Measurements from ENCODE around the gene SDK2.

DNA sequence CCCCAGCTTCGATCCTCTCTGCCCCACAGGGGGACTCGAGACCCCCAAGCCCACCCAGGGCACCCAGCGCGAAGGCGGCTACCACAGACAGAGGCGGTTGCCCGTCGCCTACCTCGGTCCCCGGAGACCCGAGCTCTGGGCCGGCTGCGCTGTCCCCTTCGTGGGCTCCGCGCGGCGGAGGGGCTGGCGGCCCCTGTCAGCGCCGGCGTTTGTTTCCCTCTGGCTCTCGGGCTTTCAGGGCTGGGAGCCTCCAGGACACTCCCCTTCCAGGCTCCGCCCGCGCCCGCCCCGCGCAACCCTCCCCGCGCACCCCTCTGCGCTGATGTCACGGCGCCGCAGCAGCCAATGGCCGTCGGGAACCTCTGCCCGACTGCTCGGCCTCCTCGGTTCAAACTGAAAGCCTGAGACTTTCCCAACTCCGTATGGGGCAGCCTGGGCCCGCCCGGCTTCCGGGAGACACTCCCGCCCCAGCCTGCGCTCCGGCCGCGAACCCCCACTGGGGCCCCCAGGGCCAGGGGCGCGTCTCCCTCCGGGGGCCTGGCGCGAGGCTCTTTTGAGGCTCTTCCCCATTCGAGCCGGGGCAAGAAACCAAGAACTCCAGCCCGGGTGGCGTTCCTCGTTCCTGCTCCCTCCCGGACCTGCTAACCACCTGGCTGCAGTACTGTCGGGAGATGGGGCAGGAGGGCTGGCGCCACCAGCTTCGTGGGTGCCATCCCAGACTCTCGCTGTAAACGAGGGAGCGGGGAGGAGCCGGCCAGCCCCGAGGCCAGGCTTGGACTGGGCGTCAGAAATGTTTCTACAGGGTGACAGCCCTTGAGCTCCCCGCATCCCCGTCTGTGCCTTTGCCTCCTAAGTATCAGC is 332.2 kb downstream of the SDK2 start, which contains the start of gene CDC42EP4:
- TF ChIP-seq, protein P1, sequence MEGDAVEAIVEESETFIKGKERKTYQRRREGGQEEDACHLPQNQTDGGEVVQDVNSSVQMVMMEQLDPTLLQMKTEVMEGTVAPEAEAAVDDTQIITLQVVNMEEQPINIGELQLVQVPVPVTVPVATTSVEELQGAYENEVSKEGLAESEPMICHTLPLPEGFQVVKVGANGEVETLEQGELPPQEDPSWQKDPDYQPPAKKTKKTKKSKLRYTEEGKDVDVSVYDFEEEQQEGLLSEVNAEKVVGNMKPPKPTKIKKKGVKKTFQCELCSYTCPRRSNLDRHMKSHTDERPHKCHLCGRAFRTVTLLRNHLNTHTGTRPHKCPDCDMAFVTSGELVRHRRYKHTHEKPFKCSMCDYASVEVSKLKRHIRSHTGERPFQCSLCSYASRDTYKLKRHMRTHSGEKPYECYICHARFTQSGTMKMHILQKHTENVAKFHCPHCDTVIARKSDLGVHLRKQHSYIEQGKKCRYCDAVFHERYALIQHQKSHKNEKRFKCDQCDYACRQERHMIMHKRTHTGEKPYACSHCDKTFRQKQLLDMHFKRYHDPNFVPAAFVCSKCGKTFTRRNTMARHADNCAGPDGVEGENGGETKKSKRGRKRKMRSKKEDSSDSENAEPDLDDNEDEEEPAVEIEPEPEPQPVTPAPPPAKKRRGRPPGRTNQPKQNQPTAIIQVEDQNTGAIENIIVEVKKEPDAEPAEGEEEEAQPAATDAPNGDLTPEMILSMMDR (IDR thresholded peaks at IDR 0.05): no peak
- peak; percentile 63 for TF ChIP-seq POLR2A (IDR thresholded peaks at IDR 0.05; ENCODE audit: low read length)
- peak; percentile 40; the same call in 1 of the 2 replicates for TF ChIP-seq GATA3 (IDR thresholded peaks at IDR 0.05; ENCODE audit: borderline replicate concordance)
- peak; percentile 43 to 92; a peak in 3 of 5 replicates for TF ChIP-seq JUN (IDR thresholded peaks at IDR 0.05)
- peak; percentile 57; the same call in 1 of the 2 replicates for TF ChIP-seq TFCP2L1 (CRISPR knock-in tag; IDR thresholded peaks at IDR 0.05)
- TF ChIP-seq, protein P2, sequence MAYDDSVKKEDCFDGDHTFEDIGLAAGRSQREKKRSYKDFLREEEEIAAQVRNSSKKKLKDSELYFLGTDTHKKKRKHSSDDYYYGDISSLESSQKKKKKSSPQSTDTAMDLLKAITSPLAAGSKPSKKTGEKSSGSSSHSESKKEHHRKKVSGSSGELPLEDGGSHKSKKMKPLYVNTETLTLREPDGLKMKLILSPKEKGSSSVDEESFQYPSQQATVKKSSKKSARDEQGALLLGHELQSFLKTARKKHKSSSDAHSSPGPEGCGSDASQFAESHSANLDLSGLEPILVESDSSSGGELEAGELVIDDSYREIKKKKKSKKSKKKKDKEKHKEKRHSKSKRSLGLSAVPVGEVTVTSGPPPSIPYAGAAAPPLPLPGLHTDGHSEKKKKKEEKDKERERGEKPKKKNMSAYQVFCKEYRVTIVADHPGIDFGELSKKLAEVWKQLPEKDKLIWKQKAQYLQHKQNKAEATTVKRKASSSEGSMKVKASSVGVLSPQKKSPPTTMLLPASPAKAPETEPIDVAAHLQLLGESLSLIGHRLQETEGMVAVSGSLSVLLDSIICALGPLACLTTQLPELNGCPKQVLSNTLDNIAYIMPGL (CRISPR knock-in tag; IDR thresholded peaks at IDR 0.05; ENCODE audit: borderline replicate concordance): no peak
- no peak for TF ChIP-seq NR3C1 (IDR thresholded peaks at IDR 0.05)
- no peak for TF ChIP-seq TP53 (CRISPR knock-in tag; IDR thresholded peaks at IDR 0.05)
- TF ChIP-seq, protein P3, sequence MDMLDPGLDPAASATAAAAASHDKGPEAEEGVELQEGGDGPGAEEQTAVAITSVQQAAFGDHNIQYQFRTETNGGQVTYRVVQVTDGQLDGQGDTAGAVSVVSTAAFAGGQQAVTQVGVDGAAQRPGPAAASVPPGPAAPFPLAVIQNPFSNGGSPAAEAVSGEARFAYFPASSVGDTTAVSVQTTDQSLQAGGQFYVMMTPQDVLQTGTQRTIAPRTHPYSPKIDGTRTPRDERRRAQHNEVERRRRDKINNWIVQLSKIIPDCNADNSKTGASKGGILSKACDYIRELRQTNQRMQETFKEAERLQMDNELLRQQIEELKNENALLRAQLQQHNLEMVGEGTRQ (IDR thresholded peaks at IDR 0.05): peak; percentile 47; the same call in 1 of the 2 replicates
- peak in 1 of 2 experiments; percentile 28; a peak in 1 of 5 replicates for TF ChIP-seq EP300 (IDR thresholded peaks at IDR 0.05)
- TF ChIP-seq RFX5 (IDR thresholded peaks at IDR 0.05): no peak; the same call in 1 of the 2 replicates

All from A549 (cell line).